Sigmoid colon (tissue), 4 donors: ENCODE data around the gene STK32A.

Source experiments
- EP300 ChIP-seq, 4 donors: sonication (generic); formaldehyde crosslinking; IDR thresholded peaks; one replicate each; pipeline ENCODE4 v1.6.1; 2017; ENCODE audit warnings: antibody characterized with exemption in 4 of 4
- POLR2A ChIP-seq, 2 donors: fragments of 450-650 bp; IDR thresholded peaks; one replicate each; pipeline ENCODE4 v1.6.1; 2016; ENCODE audit warnings: antibody characterized with exemption in 2 of 2, mild to moderate bottlenecking in 2 of 2, moderate library complexity in 2 of 2
- POLR2AphosphoS5 ChIP-seq, 4 donors: sonication (generic); formaldehyde crosslinking; IDR thresholded peaks; one replicate each; pipeline ENCODE4 v1.6.1; 2017; ENCODE audit warnings: antibody characterized with exemption in 4 of 4
- TF ChIP-seq, protein P1 (sequence below), 4 experiments: fragments of 450-650 bp in 3 of 4; fragments of 200-600 bp in 1 of 4; IDR thresholded peaks; one replicate each; pipeline ENCODE4 v1.5.1; 2016 to 2019; ENCODE audit warnings: antibody characterized with exemption in 4 of 4, mild to moderate bottlenecking in 3 of 4, moderate library complexity in 2 of 4

DNA sequence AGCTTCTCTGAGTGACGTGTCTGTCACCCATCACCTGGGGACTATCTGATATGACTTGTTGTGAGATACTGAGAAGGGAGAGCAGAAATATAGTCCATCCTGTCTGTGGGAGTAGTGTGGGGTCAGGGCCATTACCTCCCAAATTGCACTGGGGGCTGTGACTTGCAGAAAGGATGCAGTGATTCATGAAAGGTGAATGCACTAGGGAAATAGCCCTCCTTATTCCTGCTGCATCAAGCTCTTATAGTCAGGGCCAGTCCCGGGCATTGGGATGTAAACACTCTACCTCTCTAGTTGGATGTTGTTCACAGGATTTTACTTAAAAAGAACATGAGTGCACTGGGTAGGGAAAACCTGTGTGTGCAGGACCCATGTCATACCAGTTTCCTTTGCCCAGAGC, 124.8 kb downstream of the STK32A start:
- TF ChIP-seq, protein P1, sequence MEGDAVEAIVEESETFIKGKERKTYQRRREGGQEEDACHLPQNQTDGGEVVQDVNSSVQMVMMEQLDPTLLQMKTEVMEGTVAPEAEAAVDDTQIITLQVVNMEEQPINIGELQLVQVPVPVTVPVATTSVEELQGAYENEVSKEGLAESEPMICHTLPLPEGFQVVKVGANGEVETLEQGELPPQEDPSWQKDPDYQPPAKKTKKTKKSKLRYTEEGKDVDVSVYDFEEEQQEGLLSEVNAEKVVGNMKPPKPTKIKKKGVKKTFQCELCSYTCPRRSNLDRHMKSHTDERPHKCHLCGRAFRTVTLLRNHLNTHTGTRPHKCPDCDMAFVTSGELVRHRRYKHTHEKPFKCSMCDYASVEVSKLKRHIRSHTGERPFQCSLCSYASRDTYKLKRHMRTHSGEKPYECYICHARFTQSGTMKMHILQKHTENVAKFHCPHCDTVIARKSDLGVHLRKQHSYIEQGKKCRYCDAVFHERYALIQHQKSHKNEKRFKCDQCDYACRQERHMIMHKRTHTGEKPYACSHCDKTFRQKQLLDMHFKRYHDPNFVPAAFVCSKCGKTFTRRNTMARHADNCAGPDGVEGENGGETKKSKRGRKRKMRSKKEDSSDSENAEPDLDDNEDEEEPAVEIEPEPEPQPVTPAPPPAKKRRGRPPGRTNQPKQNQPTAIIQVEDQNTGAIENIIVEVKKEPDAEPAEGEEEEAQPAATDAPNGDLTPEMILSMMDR (IDR thresholded peaks at IDR 0.05), result no peak
- TF ChIP-seq POLR2A (IDR thresholded peaks at IDR 0.05), result no peak
- TF ChIP-seq POLR2AphosphoS5 (IDR thresholded peaks at IDR 0.05), result no peak
- TF ChIP-seq EP300 (IDR thresholded peaks at IDR 0.05), result no peak
